Endothelial cell (in vitro differentiated cells): ENCODE data around the gene NEUROG2. TPM values are rescaled to one million over a fixed set of nuclear protein-coding genes. Genes with fewer than 3 reads are reported as not detected.
"Not testable (repeated sequence)": the region's sequence is repeated elsewhere in the genome, so short reads cannot be mapped to it uniquely, and the experiment has no call there.

Experiments
- DNase-seq: peaks from one replicate; pipeline ENCODE4 v3.0.0; 2021; ENCODE audit warnings: low spot score
- H3K27ac Mint-ChIP-seq: one replicate; pipeline ENCODE4 v1.8.0; 2021; ENCODE audit warnings: mixed read lengths, inconsistent platforms; ENCODE audit not compliant: unreplicated experiment
- H3K27me3 Mint-ChIP-seq: one replicate; pipeline ENCODE4 v1.8.0; 2021; ENCODE audit warnings: mild to moderate bottlenecking, moderate library complexity, mixed read lengths, inconsistent platforms; ENCODE audit not compliant: unreplicated experiment
- H3K36me3 Mint-ChIP-seq: one replicate; pipeline ENCODE4 v1.8.0; 2021; ENCODE audit warnings: mild to moderate bottlenecking, low read depth, mixed read lengths, inconsistent platforms; ENCODE audit not compliant: unreplicated experiment
- H3K4me1 Mint-ChIP-seq: one replicate; pipeline ENCODE4 v1.8.0; 2021; ENCODE audit warnings: mild to moderate bottlenecking, mixed read lengths, inconsistent platforms; ENCODE audit not compliant: unreplicated experiment
- H3K4me3 Mint-ChIP-seq: one replicate; pipeline ENCODE4 v1.8.0; 2021; ENCODE audit warnings: mild to moderate bottlenecking, mixed read lengths, inconsistent platforms; ENCODE audit not compliant: unreplicated experiment
- H3K9me3 Mint-ChIP-seq: one replicate; pipeline ENCODE4 v1.8.0; 2021; ENCODE audit warnings: mixed read lengths, inconsistent platforms; ENCODE audit not compliant: unreplicated experiment
- CTCF ChIP-seq: fragments of 200-600 bp; sonication (generic); IDR thresholded peaks from one replicate; pipeline ENCODE4 v1.5.0; 2021; ENCODE audit warnings: antibody characterized with exemption; ENCODE audit not compliant: unreplicated experiment
- total RNA-seq: library from RNA; stranded (reverse); fragmentation: NEBNext Ultra II Directional; extraction: Animal tissue kit (Norgen Biotek cat#: 25700); gene quantifications from one replicate; pipeline ENCODE4 v1.2.1, GENCODE V29; 2021; ENCODE audit not compliant: unreplicated experiment

The NEUROG2 gene
- total RNA-seq, 1 donor from 2014 or later = not detected

DNA sequence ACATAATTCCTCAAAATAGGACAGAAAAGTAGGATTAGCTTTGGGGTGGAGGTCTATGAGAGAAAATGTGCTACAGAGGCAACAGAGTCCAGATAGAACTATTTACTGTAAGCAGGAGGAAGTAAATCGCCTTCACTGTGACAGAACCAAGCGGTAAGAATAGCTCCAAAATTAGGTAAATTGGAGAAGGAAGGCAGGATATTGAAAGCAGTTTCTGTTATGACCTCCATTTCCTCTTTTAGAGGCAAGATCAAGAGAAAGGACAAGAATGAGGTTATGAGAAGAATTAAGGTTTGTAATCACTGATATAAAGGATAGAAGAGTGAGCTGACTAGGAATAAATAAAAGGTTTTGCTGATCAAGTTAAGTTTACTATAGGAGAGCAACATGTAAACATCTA, 44.1 kb upstream of the NEUROG2 start:
- TF ChIP-seq CTCF = no peak
- Mint-ChIP-seq H3K4me1 (peaks cover 6% of the 10 kb centered on the region), H3K27me3 (no peaks in the 10 kb centered on the region), H3K4me3 (no peak overlapping the region), H3K27ac (no peak overlapping the region), H3K9me3 (no peaks in the 10 kb centered on the region), H3K36me3 (no peaks in the 10 kb centered on the region)
- no peak for DNase-seq

DNA sequence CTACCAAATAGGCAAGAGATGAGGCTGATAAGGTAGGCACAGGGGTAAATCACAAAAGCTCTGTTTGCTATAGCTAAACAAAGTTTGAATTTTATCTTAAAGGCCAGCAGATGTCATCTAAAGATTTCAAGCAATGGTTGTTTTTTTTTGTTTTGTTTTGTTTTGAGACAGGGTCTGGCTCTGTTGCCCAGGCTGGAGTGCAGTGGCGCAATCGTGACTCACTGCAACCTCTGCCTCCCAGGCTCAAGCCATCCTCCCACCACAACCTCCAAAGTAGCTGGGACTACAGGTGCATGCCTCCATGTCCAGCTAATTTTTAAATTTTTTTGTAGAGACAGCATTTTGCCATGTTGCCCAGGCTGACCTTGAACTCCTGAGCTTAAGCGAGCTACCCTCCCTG, 43.1 kb upstream of the NEUROG2 start:
- H3K36me3 Mint-ChIP-seq = no peaks in the 10 kb centered on the region
- DNase-seq = no peak
- no peaks in the 10 kb centered on the region for H3K27me3 Mint-ChIP-seq
- H3K27ac Mint-ChIP-seq = no peak overlapping the region
- no peak for TF ChIP-seq CTCF
- H3K9me3 Mint-ChIP-seq = no peaks in the 10 kb centered on the region
- no peak overlapping the region for H3K4me3 Mint-ChIP-seq
- H3K4me1 Mint-ChIP-seq = peaks cover 6% of the 10 kb centered on the region

DNA sequence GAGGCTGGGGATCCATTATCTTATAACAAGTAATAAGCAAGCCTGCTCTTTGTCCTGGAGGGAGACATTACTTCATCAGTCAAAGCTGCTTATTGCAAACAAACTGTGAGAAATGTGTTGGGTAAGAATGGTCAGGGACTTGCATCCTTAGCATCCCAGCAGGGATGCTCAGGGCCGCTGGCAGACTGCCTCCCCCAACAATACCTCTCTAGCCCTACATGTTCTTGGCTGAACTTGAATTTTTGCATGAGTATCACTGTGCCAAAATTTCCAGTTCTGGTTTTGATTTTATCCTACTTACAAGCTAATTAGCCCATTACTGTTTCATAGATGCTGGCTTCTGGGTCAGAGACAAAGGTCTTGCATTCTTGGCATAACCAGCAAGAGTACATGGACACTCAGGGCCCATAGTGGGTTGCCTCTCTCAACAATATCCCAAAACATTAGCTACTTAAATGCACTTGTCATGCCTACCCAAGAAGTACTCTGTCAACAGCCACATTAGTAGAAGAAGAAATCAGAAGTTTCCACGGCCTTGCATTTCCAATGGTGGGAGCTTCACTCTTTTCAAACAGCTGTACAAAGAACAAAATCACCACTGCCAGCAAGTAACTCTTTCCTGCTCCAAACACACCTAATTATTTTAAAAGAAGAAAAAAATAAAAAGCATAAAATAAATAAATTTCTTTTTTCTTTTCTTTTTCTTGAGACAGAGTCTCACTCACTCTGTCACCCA, 41.9 kb upstream of the NEUROG2 start:
- Mint-ChIP-seq H3K9me3 (no peaks in the 10 kb centered on the region), H3K4me3 (no peak overlapping the region), H3K36me3 (no peaks in the 10 kb centered on the region), H3K4me1 (peaks cover 6% of the 10 kb centered on the region), H3K27ac (no peak overlapping the region), H3K27me3 (no peaks in the 10 kb centered on the region)
- no peak for DNase-seq
- no peak for TF ChIP-seq CTCF

DNA sequence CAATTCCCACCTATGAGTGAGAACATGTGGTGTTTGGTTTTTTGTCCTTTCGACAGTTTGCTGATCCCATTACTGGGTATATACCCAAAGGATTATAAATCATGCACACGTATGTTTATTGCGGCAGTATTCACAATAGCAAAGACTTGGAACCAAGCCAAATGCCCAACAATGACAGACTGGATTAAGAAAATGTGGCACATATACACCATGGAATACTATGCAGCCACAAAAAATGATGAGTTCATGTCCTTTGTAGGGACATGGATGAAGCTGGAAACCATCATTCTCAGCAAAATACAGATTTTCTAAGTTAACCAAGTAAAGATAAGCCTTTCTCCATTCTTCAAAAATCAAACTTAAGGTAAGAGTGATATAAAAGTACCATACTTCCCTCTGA, 38.3 kb upstream of the NEUROG2 start:
- not testable (repeated sequence) for DNase-seq, H3K4me1 Mint-ChIP-seq, H3K27ac Mint-ChIP-seq, H3K4me3 Mint-ChIP-seq, H3K36me3 Mint-ChIP-seq, H3K9me3 Mint-ChIP-seq, H3K27me3 Mint-ChIP-seq

DNA sequence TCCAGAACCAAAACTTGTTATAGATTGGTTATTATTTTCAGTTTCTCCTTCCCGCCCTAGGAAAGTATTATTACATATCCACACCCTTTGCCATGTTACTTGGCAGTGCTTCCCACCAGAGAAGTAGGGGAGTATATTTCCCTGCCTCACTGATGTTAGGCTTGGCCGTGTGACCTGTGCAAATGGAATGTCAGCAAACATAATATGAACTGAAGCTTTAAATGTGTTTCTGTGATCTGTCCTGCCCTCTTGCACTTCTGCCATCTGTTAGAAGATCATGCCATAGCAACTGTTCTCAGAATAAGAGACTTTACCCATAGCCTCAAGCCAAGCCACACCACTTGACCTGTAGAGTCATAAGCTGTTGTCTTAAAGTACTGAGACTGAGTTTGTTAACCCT, 36.7 kb upstream of the NEUROG2 start:
- Mint-ChIP-seq H3K4me3 (no peak overlapping the region), H3K36me3 (no peaks in the 10 kb centered on the region), H3K9me3 (no peaks in the 10 kb centered on the region), H3K4me1 (no peaks in the 10 kb centered on the region), H3K27ac (no peak overlapping the region), H3K27me3 (no peaks in the 10 kb centered on the region)
- TF ChIP-seq CTCF = no peak
- DNase-seq = no peak
